Liver (tissue), 2 donors: ENCODE results near the gene BTBD1.

Source experiments
- TF ChIP-seq, protein P1 (sequence below): fragments of 150-350 bp; IDR thresholded peaks from 2 replicates; pipeline ENCODE4 v1.5.1; 2017; ENCODE audit warnings: improper control_type of control experiment, low read depth, low read length; ENCODE audit not compliant: missing input control
- TF ChIP-seq, protein P2 (sequence below): IDR thresholded peaks from 2 replicates; pipeline ENCODE4 v1.6.1; 2016; ENCODE audit warnings: antibody characterized with exemption
- donor health status: healthy.

DNA sequence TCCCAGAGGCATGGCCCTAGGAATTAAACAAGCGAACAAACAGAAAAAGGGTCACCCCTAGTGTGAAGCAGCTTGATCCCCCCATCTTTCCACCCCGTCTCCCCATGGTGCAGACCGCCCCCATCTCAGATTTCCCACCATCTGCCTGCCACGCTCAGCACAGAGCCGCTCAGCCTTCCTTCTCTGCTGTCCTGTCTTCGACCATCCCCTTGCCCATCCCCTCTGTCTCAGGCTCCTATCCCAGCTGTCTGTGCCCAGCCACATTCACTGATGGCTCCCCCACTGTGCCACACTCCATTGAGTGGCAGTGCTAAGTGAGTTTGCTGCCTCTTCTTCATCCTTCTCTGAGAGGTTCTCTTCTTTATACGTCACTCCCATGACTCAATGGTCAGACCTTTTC is 11.7 kb upstream of the BTBD1 start:
- TF ChIP-seq, protein P1, sequence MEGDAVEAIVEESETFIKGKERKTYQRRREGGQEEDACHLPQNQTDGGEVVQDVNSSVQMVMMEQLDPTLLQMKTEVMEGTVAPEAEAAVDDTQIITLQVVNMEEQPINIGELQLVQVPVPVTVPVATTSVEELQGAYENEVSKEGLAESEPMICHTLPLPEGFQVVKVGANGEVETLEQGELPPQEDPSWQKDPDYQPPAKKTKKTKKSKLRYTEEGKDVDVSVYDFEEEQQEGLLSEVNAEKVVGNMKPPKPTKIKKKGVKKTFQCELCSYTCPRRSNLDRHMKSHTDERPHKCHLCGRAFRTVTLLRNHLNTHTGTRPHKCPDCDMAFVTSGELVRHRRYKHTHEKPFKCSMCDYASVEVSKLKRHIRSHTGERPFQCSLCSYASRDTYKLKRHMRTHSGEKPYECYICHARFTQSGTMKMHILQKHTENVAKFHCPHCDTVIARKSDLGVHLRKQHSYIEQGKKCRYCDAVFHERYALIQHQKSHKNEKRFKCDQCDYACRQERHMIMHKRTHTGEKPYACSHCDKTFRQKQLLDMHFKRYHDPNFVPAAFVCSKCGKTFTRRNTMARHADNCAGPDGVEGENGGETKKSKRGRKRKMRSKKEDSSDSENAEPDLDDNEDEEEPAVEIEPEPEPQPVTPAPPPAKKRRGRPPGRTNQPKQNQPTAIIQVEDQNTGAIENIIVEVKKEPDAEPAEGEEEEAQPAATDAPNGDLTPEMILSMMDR = no peak
- TF ChIP-seq, protein P2, sequence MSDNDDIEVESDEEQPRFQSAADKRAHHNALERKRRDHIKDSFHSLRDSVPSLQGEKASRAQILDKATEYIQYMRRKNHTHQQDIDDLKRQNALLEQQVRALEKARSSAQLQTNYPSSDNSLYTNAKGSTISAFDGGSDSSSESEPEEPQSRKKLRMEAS = no peak
